GM15510 (cell line): ENCODE data around the gene HSD17B2.

Experiments
- POLR2A ChIP-seq: IDR thresholded peaks from 3 replicates; pipeline ENCODE4 v1.6.1; 2011; ENCODE audit warnings: borderline replicate concordance; ENCODE audit not compliant: insufficient read length; ENCODE audit errors: extremely low read depth

Gene HSD17B2, protein sequence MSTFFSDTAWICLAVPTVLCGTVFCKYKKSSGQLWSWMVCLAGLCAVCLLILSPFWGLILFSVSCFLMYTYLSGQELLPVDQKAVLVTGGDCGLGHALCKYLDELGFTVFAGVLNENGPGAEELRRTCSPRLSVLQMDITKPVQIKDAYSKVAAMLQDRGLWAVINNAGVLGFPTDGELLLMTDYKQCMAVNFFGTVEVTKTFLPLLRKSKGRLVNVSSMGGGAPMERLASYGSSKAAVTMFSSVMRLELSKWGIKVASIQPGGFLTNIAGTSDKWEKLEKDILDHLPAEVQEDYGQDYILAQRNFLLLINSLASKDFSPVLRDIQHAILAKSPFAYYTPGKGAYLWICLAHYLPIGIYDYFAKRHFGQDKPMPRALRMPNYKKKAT

DNA sequence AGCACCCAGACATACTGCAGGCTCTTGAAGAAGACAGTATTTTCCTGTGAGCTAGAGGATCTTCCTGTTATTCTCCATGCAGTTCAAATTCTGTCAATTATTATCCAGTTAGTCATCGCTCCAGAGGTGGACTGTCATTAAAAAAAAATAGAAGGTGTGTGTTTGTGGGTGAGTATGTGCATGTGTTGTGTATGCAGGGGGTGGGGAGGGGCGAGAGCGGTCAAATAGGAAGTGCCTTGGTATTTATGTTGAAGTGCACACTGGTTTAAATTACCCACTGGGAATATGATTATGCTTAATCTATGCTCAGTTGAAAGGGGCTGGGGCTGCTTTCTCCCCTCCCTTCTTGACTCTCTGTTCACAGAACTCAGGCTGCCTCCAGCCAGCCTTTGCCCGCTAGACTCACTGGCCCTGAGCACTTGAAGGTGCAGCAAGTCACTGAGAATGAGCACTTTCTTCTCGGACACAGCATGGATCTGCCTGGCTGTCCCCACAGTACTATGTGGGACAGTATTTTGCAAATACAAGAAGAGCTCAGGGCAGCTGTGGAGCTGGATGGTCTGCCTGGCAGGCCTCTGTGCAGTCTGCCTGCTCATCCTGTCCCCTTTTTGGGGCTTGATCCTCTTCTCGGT, at the start of gene HSD17B2:
Gene HSD17B2, plus strand, starts transcription at position 273 of the 632 bp plus-strand sequence. Its CDS starts 172 bp downstream, at position 445.
- TF ChIP-seq POLR2A: no peak

DNA sequence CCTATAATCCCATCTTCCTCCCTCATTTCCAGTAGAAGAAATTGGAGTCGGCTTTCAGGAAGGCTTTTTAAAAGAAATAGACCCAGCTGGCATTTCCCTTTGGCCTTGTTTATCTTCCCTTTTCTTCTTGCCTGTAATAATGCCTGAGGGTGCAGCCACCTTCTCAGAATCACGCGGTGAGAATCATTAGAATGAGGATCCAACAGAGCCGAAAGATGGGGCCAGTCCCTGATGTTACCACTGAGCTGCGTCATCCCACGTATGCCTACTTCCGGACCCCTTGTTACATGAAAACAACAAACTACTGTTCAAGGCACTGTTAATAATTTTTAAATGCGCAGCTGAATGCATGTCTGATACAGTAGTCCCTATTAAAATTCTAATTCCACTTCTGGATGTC, 47.9 kb upstream of the HSD17B2 start:
- TF ChIP-seq POLR2A: no peak

- TF ChIP-seq POLR2A: no peak
Observed at GRCh38 chr16:81987706-81988105, 47.3 kb upstream of the HSD17B2 start.

GRCh38 chr16:81992859-81993258, 42.2 kb upstream of the HSD17B2 start:
- TF ChIP-seq POLR2A: no peak

DNA sequence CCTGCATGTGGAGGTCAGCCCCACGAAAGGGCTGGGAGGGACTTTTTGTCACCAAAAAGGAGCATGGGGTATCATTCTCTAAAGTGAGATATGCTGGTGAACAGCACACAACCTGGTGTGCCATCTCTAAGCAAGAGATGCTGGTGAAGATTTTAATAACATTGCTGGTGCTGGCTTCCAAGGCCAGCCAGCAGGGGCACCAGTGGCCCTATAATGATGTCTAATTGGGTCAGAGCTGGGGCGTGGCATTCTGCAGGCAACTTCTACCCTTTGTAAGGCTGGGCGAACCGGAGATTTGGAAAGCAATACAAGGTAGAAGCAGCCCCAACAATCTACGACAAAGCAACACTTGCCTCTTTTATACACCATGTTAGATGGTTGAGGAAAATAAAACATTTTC, 40.6 kb upstream of the HSD17B2 start:
- TF ChIP-seq POLR2A: no peak

GRCh38 chr16:81995651-81996050, 39.4 kb upstream of the HSD17B2 start:
- no peak for TF ChIP-seq POLR2A

- no peak for TF ChIP-seq POLR2A
Observed at GRCh38 chr16:81996664-81997509, 38.2 kb upstream of the HSD17B2 start.

- no peak for TF ChIP-seq POLR2A
Observed at GRCh38 chr16:81997738-81998137, 37.3 kb upstream of the HSD17B2 start.

- TF ChIP-seq POLR2A: no peak
Observed at GRCh38 chr16:82002831-82003230, 32.2 kb upstream of the HSD17B2 start.

GRCh38 chr16:82004601-82005000, 30.5 kb upstream of the HSD17B2 start:
- TF ChIP-seq POLR2A: no peak

GRCh38 chr16:82005027-82005830, 29.8 kb upstream of the HSD17B2 start:
- TF ChIP-seq POLR2A: no peak

- TF ChIP-seq POLR2A: no peak
Observed at GRCh38 chr16:82006036-82006435, 29.0 kb upstream of the HSD17B2 start.

- no peak for TF ChIP-seq POLR2A
Observed at GRCh38 chr16:82007189-82007588, 27.9 kb upstream of the HSD17B2 start.

- TF ChIP-seq POLR2A: no peak
Observed at GRCh38 chr16:82008957-82009592, 26.0 kb upstream of the HSD17B2 start.
